RWPE2 (cell line): ENCODE results near the gene ATP5MC2.

Source experiments
- ATAC-seq: fragments of 200-7000 bp; cut with Tn5 transposase; 3 replicates; pipeline ENCODE4 v1.9.1; 2021; ENCODE audit warnings: low read depth
- DNase-seq: peaks from one replicate; pipeline ENCODE4 v3.0.0-alpha.2; 2020; ENCODE audit warnings: low spot score
- H3K27ac ChIP-seq: fragments of 450-650 bp; 2 replicates; pipeline ENCODE4 v1.5.1; 2017; ENCODE audit warnings: mild to moderate bottlenecking; ENCODE audit not compliant: poor library complexity, severe bottlenecking
- H3K27me3 ChIP-seq: fragments of 250-450 bp; sonication (Bioruptor Pico); 2 replicates; pipeline ENCODE4 v1.5.1; 2021; ENCODE audit warnings: mild to moderate bottlenecking, moderate library complexity; ENCODE audit not compliant: insufficient read depth, poor library complexity, severe bottlenecking
- H3K36me3 ChIP-seq: fragments of 250-450 bp; sonication (Bioruptor Pico); 2 replicates; pipeline ENCODE4 v1.5.1; 2020; ENCODE audit warnings: low read depth, mild to moderate bottlenecking, moderate library complexity
- H3K4me1 ChIP-seq: fragments of 250-450 bp; sonication (Bioruptor Pico); 2 replicates; pipeline ENCODE4 v1.5.1; 2021; ENCODE audit warnings: mild to moderate bottlenecking, moderate library complexity; ENCODE audit not compliant: insufficient read depth, poor library complexity, severe bottlenecking
- H3K4me3 ChIP-seq: fragments of 250-450 bp; sonication (Bioruptor Pico); 2 replicates; pipeline ENCODE4 v1.5.1; 2021; ENCODE audit warnings: mild to moderate bottlenecking, moderate library complexity; ENCODE audit not compliant: severe bottlenecking
- H3K9me3 ChIP-seq: fragments of 250-450 bp; sonication (Bioruptor Pico); 2 replicates; pipeline ENCODE4 v1.5.1; 2021; ENCODE audit warnings: mild to moderate bottlenecking, moderate library complexity; ENCODE audit not compliant: severe bottlenecking
- TF ChIP-seq, protein P1 (sequence below): fragments of 450-650 bp; IDR thresholded peaks from one replicate; pipeline ENCODE4 v1.5.1; 2017; ENCODE audit warnings: mild to moderate bottlenecking, moderate library complexity; ENCODE audit not compliant: poor library complexity, severe bottlenecking

Gene ATP5MC2

GRCh38 chr12:53677016-53677799, 1.3 kb upstream of the ATP5MC2 start:
- TF ChIP-seq, protein P1, sequence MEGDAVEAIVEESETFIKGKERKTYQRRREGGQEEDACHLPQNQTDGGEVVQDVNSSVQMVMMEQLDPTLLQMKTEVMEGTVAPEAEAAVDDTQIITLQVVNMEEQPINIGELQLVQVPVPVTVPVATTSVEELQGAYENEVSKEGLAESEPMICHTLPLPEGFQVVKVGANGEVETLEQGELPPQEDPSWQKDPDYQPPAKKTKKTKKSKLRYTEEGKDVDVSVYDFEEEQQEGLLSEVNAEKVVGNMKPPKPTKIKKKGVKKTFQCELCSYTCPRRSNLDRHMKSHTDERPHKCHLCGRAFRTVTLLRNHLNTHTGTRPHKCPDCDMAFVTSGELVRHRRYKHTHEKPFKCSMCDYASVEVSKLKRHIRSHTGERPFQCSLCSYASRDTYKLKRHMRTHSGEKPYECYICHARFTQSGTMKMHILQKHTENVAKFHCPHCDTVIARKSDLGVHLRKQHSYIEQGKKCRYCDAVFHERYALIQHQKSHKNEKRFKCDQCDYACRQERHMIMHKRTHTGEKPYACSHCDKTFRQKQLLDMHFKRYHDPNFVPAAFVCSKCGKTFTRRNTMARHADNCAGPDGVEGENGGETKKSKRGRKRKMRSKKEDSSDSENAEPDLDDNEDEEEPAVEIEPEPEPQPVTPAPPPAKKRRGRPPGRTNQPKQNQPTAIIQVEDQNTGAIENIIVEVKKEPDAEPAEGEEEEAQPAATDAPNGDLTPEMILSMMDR = no peak
- H3K9me3 ChIP-seq = no peaks in the 10 kb centered on the region
- DNase-seq (no peak), ATAC-seq (no peak)
- no peaks in the 10 kb centered on the region for H3K27me3 ChIP-seq
- peaks cover 13% of the 10 kb centered on the region for H3K4me1 ChIP-seq
- peak overlapping the region; percentile 63 for H3K27ac ChIP-seq
- no peak overlapping the region for H3K4me3 ChIP-seq
- H3K36me3 ChIP-seq = peaks cover 28% of the 10 kb centered on the region

GRCh38 chr12:53676656-53677015, 753 bp upstream of the ATP5MC2 start:
- peak overlapping the region; percentile 19 for H3K4me3 ChIP-seq
- H3K4me1 ChIP-seq = peaks cover 13% of the 10 kb centered on the region
- peak; percentile 22; the same call in 1 of the 3 replicates for ATAC-seq
- no peaks in the 10 kb centered on the region for H3K27me3 ChIP-seq
- H3K9me3 ChIP-seq = no peaks in the 10 kb centered on the region
- peak overlapping the region; percentile 63 for H3K27ac ChIP-seq
- TF ChIP-seq, protein P1 = no peak
- DNase-seq = no peak
- H3K36me3 ChIP-seq = peaks cover 34% of the 10 kb centered on the region

- TF ChIP-seq, protein P1 = no peak
- ATAC-seq (no peak), DNase-seq (no peak)
- no peaks in the 10 kb centered on the region for H3K27me3 ChIP-seq
- H3K4me1 ChIP-seq = peaks cover 13% of the 10 kb centered on the region
- H3K36me3 ChIP-seq = peaks cover 49% of the 10 kb centered on the region
- no peaks in the 10 kb centered on the region for H3K9me3 ChIP-seq
- H3K4me3 ChIP-seq = peak overlapping the region; percentile 51
- peak overlapping the region; percentile 63 for H3K27ac ChIP-seq
Measured at GRCh38 chr12:53674977-53675700, 744 bp downstream of the ATP5MC2 start.

DNA sequence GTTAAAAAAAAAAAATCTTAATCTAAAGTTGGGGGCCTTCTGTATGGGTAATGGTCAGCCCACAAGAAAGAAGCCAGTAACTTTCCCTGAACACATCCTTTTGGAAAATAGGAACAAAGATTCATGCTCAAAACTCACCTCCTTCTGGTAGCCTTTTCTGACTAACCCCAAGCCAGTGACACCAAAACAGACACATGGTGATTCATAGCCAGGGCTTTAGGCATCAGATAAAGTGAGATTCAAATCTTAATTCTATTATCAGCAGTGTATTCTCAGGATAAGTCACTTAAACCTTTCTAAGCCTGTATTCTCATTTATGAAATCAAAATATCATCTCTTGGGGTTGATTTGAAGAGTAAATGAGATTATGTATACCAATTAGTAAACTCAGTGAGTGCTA, 4.9 kb downstream of the ATP5MC2 start:
- Histone ChIP-seq H3K4me3 (no peak overlapping the region), H3K9me3 (no peaks in the 10 kb centered on the region), H3K4me1 (peaks cover 7% of the 10 kb centered on the region), H3K27me3 (no peaks in the 10 kb centered on the region), H3K36me3 (peaks cover 87% of the 10 kb centered on the region), H3K27ac (no peak overlapping the region)
- DNase-seq (no peak), ATAC-seq (no peak)
- TF ChIP-seq, protein P1 = no peak

- DNase-seq = no peak
- no peaks in the 10 kb centered on the region for H3K27me3 ChIP-seq
- H3K9me3 ChIP-seq = no peaks in the 10 kb centered on the region
- ATAC-seq = no peak
- H3K27ac ChIP-seq = no peak overlapping the region
- H3K4me1 ChIP-seq = peaks cover 7% of the 10 kb centered on the region
- H3K36me3 ChIP-seq = peaks cover 94% of the 10 kb centered on the region
- no peak overlapping the region for H3K4me3 ChIP-seq
- TF ChIP-seq, protein P1 = no peak
Measured at GRCh38 chr12:53670308-53670707, 5.6 kb downstream of the ATP5MC2 start.
